ENCODE measurements around the gene LETM1. TPM values are rescaled to one million over a fixed set of nuclear protein-coding genes. Genes with fewer than 3 reads are reported as not detected.

The LETM1 gene
- total RNA-seq, 1 experiment from 2014 or later, result 63.9 TPM

DNA sequence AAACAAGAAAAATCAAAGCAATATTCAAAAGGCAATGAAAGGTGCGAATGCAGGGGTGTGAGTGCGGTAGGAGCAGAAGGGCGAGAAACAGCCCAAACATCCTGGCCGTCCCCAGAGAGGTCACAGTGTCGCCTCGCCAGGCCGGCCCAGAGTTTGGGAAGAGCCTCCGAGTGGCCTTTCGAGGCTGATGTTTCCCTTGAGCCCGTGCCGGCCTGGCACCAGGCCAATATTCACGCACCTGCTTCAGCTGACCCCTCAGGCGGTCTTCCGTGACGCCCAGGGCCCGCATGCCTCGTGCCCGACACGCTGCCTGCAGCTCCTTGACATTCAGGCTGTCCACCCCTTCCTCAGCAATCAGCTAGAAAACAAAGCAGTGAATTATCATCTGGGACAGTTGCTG lies 30.6 kb downstream of the LETM1 start:
- ChIA-PET CTCF (no interaction called here), POLR2A (no interaction called here)
- Mint-ChIP-seq H3K4me3 (ENCODE audit: unreplicated experiment) (no peak overlapping the region), H3K27ac (ENCODE audit: unreplicated experiment) (no peak overlapping the region), H3K36me3 (ENCODE audit: insufficient read depth, unreplicated experiment) (peaks cover 45% of the 10 kb centered on the region), H3K9me3 (ENCODE audit: unreplicated experiment) (peaks cover 9% of the 10 kb centered on the region), H3K27me3 (ENCODE audit: insufficient read depth, unreplicated experiment) (no peaks in the 10 kb centered on the region), H3K4me1 (ENCODE audit: low read depth, unreplicated experiment) (no peaks in the 10 kb centered on the region)
- BruUV-seq (replicated peaks), result no TSS peak
- H3K4me1 ChIP-seq, result no peaks in the 10 kb centered on the region
- H3K27me3 ChIP-seq (replicated peaks; ENCODE audit: control insufficient read depth, insufficient read depth, low read length), result no peaks in the 10 kb centered on the region
- DNase-seq, result no peak
- no peak overlapping the region for H3K4me3 ChIP-seq (ENCODE audit: low read depth, low read length)
- TF ChIP-seq, protein P1, sequence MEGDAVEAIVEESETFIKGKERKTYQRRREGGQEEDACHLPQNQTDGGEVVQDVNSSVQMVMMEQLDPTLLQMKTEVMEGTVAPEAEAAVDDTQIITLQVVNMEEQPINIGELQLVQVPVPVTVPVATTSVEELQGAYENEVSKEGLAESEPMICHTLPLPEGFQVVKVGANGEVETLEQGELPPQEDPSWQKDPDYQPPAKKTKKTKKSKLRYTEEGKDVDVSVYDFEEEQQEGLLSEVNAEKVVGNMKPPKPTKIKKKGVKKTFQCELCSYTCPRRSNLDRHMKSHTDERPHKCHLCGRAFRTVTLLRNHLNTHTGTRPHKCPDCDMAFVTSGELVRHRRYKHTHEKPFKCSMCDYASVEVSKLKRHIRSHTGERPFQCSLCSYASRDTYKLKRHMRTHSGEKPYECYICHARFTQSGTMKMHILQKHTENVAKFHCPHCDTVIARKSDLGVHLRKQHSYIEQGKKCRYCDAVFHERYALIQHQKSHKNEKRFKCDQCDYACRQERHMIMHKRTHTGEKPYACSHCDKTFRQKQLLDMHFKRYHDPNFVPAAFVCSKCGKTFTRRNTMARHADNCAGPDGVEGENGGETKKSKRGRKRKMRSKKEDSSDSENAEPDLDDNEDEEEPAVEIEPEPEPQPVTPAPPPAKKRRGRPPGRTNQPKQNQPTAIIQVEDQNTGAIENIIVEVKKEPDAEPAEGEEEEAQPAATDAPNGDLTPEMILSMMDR (IDR thresholded peaks at IDR 0.05; ENCODE audit: insufficient read depth in 1 of 2, low read depth in 1 of 2, low read length in 1 of 2, severe bottlenecking in 1 of 2, unreplicated experiment in 1 of 2), result no peak
- no peaks in the 10 kb centered on the region for H3K9me3 ChIP-seq
- peaks cover 1% of the 10 kb centered on the region; the same call in 1 of the 2 replicates for H3K36me3 ChIP-seq (ENCODE audit: control insufficient read depth, insufficient read depth, low read length)
- intact Hi-C loops (cut with micrococcal nuclease; ENCODE audit: unreplicated experiment), result no loop called here

DNA sequence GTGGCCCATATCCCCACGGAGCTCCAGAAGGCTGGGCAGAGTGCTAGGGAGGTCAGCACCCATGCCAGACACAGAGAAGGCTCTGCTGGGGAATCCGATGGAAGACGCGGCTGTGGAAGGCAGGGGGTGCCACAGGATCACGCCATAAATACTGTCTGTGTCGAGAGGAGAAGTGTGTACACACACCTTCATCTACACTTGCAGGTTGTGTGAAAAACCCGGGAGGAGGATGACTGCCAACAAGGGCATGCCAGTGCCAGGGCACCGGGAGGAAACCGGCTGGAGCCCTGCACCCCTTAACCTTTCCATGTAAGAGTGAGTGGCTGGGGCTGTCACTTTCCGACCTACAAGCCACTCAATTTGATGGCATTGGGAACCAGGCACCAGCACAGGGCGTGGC lies 31.2 kb downstream of the LETM1 start:
- intact Hi-C loops (cut with micrococcal nuclease; ENCODE audit: unreplicated experiment), result no loop called here
- peaks cover 1% of the 10 kb centered on the region; the same call in 1 of the 2 replicates for H3K36me3 ChIP-seq (ENCODE audit: control insufficient read depth, insufficient read depth, low read length)
- H3K4me1 ChIP-seq, result no peaks in the 10 kb centered on the region
- no peak overlapping the region for H3K4me3 ChIP-seq (ENCODE audit: low read depth, low read length)
- TF ChIP-seq, protein P1 (IDR thresholded peaks at IDR 0.05; ENCODE audit: insufficient read depth in 1 of 2, low read depth in 1 of 2, low read length in 1 of 2, severe bottlenecking in 1 of 2, unreplicated experiment in 1 of 2), result no peak
- DNase-seq, result no peak
- Mint-ChIP-seq H3K27me3 (ENCODE audit: insufficient read depth, unreplicated experiment) (no peaks in the 10 kb centered on the region), H3K4me3 (ENCODE audit: unreplicated experiment) (no peak overlapping the region), H3K4me1 (ENCODE audit: low read depth, unreplicated experiment) (no peaks in the 10 kb centered on the region), H3K36me3 (ENCODE audit: insufficient read depth, unreplicated experiment) (peaks cover 44% of the 10 kb centered on the region), H3K27ac (ENCODE audit: unreplicated experiment) (no peak overlapping the region), H3K9me3 (ENCODE audit: unreplicated experiment) (peaks cover 5% of the 10 kb centered on the region)
- no peaks in the 10 kb centered on the region for H3K27me3 ChIP-seq (replicated peaks; ENCODE audit: control insufficient read depth, insufficient read depth, low read length)
- no peaks in the 10 kb centered on the region for H3K9me3 ChIP-seq
- ChIA-PET CTCF (no interaction called here), POLR2A (no interaction called here)
- BruUV-seq (replicated peaks), result no TSS peak

DNA sequence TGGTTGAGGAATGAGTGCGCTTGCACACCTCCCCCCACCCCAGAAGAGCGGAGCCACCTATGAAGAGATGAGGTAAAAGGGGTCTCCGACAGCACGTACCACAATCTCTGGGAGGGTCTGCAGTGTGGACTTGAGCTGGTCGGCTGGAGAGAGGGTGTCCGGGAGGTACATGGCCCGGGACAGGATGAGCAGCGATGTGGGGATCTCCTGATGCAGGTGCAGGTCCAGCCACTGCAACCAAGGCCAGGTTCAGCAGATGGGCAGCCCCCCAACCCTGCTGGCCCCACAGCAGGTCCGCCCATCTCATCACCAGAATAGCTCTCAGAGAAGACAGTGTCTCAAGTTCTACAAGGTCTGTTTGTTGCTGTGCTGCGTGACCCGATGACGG lies 32.4 kb downstream of the LETM1 start:
- no peak overlapping the region for H3K27ac Mint-ChIP-seq (ENCODE audit: unreplicated experiment)
- H3K36me3 Mint-ChIP-seq (ENCODE audit: insufficient read depth, unreplicated experiment), result peaks cover 46% of the 10 kb centered on the region
- H3K36me3 ChIP-seq (ENCODE audit: control insufficient read depth, insufficient read depth, low read length), result peaks cover 1% of the 10 kb centered on the region; the same call in 1 of the 2 replicates
- no peaks in the 10 kb centered on the region for H3K27me3 ChIP-seq (replicated peaks; ENCODE audit: control insufficient read depth, insufficient read depth, low read length)
- no peaks in the 10 kb centered on the region for H3K9me3 Mint-ChIP-seq (ENCODE audit: unreplicated experiment)
- intact Hi-C loops (cut with micrococcal nuclease; ENCODE audit: unreplicated experiment), result no loop called here
- H3K9me3 ChIP-seq, result no peaks in the 10 kb centered on the region
- ChIA-PET POLR2A (no interaction called here), CTCF (no interaction called here)
- no peak overlapping the region for H3K4me3 Mint-ChIP-seq (ENCODE audit: unreplicated experiment)
- H3K4me1 Mint-ChIP-seq (ENCODE audit: low read depth, unreplicated experiment), result no peaks in the 10 kb centered on the region
- TF ChIP-seq, protein P1 (IDR thresholded peaks at IDR 0.05; ENCODE audit: insufficient read depth in 1 of 2, low read depth in 1 of 2, low read length in 1 of 2, severe bottlenecking in 1 of 2, unreplicated experiment in 1 of 2), result no peak
- H3K27me3 Mint-ChIP-seq (ENCODE audit: insufficient read depth, unreplicated experiment), result no peaks in the 10 kb centered on the region
- H3K4me1 ChIP-seq, result no peaks in the 10 kb centered on the region
- H3K4me3 ChIP-seq (ENCODE audit: low read depth, low read length), result no peak overlapping the region
- BruUV-seq (replicated peaks), result no TSS peak
- no peak for DNase-seq
